C4-2B (cell line): Measurements from ENCODE around the gene PKD1L1.

Source experiments
- H3K27ac ChIP-seq: fragments of 450-650 bp; 2 replicates; pipeline ENCODE4 v1.5.1; 2017
- CTCF ChIP-seq: fragments of 450-650 bp; conservative IDR thresholded peaks from 2 replicates; pipeline ENCODE4 v1.5.1; 2017; ENCODE audit warnings: mild to moderate bottlenecking
- ZFX ChIP-seq: fragments of 450-650 bp; IDR thresholded peaks from 2 replicates; pipeline ENCODE4 v1.6.1; 2017

PKD1L1 gene

GRCh38 chr7:47777531-47778152 is 170.6 kb downstream of the PKD1L1 start:
- no peak overlapping the region for H3K27ac ChIP-seq

GRCh38 chr7:47776335-47776734 is 171.9 kb downstream of the PKD1L1 start:
- no peak for TF ChIP-seq ZFX
- TF ChIP-seq CTCF: no peak
- no peak overlapping the region for H3K27ac ChIP-seq

More at GRCh38 chr7:47777531-47778152, 170.6 kb downstream of the PKD1L1 start:
- TF ChIP-seq ZFX (no peak), CTCF (no peak)

DNA sequence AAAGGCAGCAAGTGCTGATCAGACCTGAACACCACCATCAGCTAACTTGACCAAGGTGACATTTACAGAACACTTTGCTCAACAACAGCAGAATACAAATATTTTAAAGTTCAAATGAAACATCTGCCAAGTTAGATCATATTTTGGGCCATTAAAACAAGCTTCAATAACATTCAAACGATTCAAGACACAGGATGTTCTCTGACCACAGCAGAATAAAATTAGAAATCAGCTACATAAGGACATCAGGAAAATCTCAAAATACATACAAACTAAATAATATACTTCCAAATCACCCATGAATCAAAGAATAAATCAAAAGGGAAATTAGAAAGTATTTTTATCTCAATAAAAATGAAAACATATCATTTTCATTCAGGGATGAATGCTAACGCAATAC is 173.0 kb downstream of the PKD1L1 start:
- TF ChIP-seq ZFX: no peak
- TF ChIP-seq CTCF: no peak
- H3K27ac ChIP-seq: no peak overlapping the region

DNA sequence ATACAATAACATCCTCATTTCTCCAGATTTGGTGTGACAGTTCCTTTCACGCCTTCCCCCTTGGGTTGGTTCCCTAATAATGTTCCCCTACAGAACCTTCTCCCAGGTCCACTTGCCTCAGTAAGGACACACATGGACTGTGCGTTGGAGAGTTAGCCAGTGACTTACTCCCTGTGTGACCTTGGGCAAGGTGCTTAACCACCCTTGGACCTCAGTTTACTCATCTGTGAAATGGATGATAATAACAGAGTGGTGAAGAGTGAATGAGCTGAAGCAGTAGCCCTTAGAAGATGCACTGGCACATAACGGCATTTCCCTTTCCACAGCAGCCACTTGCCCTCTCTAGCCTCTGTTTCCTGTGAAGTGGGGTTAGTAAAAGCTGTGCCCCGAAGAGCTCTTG is 175.8 kb downstream of the PKD1L1 start:
- H3K27ac ChIP-seq: no peak overlapping the region
- TF ChIP-seq ZFX (no peak), CTCF (no peak)

DNA sequence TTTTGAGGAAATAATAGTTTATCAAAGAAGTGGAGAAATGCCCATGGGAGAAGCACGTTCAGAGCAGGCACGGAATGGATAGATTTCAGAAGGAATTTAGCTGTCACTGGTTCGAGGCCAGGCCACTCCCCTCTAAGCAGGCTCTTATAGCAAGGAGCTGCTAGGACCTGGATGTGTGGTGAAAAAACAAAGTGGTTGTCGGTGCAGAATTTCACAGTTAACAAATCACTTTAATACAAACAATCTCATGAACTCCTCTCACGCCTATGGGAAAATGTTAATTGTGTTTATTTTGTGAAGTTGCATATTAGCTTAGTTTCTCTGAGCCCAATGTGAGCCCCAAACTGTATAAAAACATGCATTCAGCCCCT is 176.3 kb downstream of the PKD1L1 start:
- TF ChIP-seq ZFX (no peak), CTCF (no peak)
- H3K27ac ChIP-seq: no peak overlapping the region

GRCh38 chr7:47771336-47771989 is 176.8 kb downstream of the PKD1L1 start:
- TF ChIP-seq ZFX (no peak), CTCF (no peak)
- no peak overlapping the region for H3K27ac ChIP-seq

- TF ChIP-seq ZFX (no peak), CTCF (no peak)
Observed at GRCh38 chr7:47766126-47766525, 182.1 kb downstream of the PKD1L1 start.

More at GRCh38 chr7:47766126-47766525, 182.1 kb downstream of the PKD1L1 start:
- no peak overlapping the region for H3K27ac ChIP-seq
